Right lobe of liver (tissue), 4 donors: Measurements from ENCODE around the gene RELT.

ENCODE experiments used
- CTCF ChIP-seq, 4 donors: fragments of 200-600 bp in 3 of 4; fragments of 450-650 bp in 1 of 4; IDR thresholded peaks; one replicate each; pipeline versions ENCODE4 v1.5.1 to v1.8.0; 2016 to 2022; ENCODE audit warnings: antibody characterized with exemption in 4 of 4, mild to moderate bottlenecking in 2 of 4
- POLR2A ChIP-seq: fragments of 450-650 bp; IDR thresholded peaks from one replicate; pipeline ENCODE4 v1.6.1; 2017; ENCODE audit warnings: antibody characterized with exemption, mild to moderate bottlenecking
- donor health status: DM: no; HTN: no; CAD: no.
- donor health status: DM: no; HTN: no; CAD: no.
- donor health status: DM: no; HTN: yes; CAD: no.

GRCh38 chr11:73388265-73389133 lies 12.3 kb downstream of the RELT start:
- TF ChIP-seq CTCF (IDR thresholded peaks at IDR 0.05) (no peak), POLR2A (no peak)
